ENCODE data around the gene GALNT12. TPM values are rescaled to one million over a fixed set of nuclear protein-coding genes. Genes with fewer than 3 reads are reported as not detected.

Gene GALNT12
- total and polyA plus RNA-seq, 8 donors: 9.0 to 212 (median 41.8) TPM

DNA sequence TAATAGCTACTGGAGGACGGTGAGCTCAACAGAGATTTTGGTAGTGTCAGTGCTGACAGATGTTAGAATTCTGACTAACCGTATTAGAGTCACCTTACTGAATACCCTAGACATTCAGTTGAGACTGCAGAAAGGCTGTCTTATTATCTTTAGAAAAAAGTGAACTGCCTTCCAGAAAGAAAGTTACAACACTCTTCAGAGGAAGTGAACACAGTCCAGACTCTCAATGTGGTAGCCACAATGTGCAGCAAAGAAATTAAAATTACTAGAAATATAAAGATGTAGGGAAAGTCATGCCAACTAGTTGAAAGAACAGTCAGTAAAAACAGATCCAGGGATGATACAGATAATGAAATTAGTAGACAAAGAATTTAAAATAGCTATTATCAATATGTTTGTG lies 89.2 kb downstream of the GALNT12 start:
- H3K4me1 ChIP-seq: peaks cover 0 to 11% (median 3%) of the 10 kb centered on the region in 4 donors
- no peak for TF ChIP-seq POLR2AphosphoS5 (IDR thresholded peaks at IDR 0.05)
- TF ChIP-seq, protein P1, sequence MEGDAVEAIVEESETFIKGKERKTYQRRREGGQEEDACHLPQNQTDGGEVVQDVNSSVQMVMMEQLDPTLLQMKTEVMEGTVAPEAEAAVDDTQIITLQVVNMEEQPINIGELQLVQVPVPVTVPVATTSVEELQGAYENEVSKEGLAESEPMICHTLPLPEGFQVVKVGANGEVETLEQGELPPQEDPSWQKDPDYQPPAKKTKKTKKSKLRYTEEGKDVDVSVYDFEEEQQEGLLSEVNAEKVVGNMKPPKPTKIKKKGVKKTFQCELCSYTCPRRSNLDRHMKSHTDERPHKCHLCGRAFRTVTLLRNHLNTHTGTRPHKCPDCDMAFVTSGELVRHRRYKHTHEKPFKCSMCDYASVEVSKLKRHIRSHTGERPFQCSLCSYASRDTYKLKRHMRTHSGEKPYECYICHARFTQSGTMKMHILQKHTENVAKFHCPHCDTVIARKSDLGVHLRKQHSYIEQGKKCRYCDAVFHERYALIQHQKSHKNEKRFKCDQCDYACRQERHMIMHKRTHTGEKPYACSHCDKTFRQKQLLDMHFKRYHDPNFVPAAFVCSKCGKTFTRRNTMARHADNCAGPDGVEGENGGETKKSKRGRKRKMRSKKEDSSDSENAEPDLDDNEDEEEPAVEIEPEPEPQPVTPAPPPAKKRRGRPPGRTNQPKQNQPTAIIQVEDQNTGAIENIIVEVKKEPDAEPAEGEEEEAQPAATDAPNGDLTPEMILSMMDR (IDR thresholded peaks at IDR 0.05): no peak
- TF ChIP-seq EP300 (IDR thresholded peaks at IDR 0.05): no peak
- no peak for TF ChIP-seq POLR2A (IDR thresholded peaks at IDR 0.05)
- 86 to 97% (median 95%) methylated on average over 2 of the region's 2 CpGs for WGBS, 5 donors
- peaks cover 0 to 8% (median 2%) of the 10 kb centered on the region in 4 donors for H3K9me3 ChIP-seq
- no peak overlapping the region for H3K27ac ChIP-seq
- no peaks in the 10 kb centered on the region for H3K27me3 ChIP-seq
- intact Hi-C loops (cut with DNase I; ENCODE audit: low total_unique reads): no loop called here
- H3K36me3 ChIP-seq: no peaks in the 10 kb centered on the region
- no peak for DNase-seq
- H3K4me3 ChIP-seq: no peak overlapping the region

DNA sequence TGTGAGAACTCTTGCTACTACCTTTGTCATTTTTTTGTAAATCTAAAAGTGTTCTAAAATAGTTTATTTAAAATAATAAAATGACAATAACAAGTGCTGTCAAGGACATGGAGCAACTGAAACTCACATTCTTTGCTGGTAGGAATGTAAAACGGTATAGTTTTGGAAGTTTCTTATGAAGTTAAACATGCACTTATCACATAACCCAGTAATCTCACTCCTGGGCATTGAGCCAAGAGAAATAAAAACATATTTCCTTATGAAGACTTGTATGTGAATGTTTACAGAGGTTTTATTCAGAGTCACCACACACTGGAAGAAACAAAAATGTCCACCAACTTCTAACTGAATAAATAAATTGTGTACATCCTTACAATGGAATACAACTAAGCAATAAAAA lies 90.3 kb downstream of the GALNT12 start:
- intact Hi-C loops (cut with DNase I; ENCODE audit: low total_unique reads): no loop called here
- WGBS, 5 donors: 15 to 36% (median 27%) methylated on average over 1 of the region's 1 CpG

DNA sequence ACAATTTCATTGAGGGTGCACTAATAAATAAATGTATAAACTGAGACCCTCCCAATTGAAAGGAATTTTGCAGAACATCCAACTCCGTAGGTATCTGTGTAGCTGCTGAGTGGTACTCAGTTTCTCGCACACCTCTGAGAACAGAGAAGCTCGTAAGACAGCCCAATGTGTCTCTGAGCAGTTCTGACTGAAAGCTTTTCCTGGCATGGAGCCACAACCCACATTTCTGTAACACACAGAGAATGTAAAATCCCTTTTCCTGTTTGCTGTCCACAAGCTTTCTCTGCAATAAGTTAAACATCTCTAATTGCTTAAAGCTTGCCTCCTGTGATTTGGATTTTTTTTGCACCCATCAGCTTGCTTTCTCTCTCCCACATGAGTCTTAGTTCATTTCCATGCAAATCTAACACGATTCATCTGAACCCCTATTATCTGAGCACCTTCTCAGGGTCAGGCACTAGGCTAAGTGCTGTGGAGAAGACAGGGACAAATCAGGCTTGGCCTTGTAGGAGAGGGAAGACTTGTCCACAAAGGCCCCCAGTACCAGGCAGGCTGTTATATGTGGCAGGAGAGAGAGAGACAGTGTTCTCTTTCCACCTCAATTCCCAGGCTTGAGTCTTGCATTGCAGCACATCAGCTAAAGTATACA lies 92.1 kb downstream of the GALNT12 start:
- Histone ChIP-seq H3K36me3 (no peaks in the 10 kb centered on the region), H3K27ac (no peak overlapping the region), H3K4me1 (peaks cover 0 to 11% (median 3%) of the 10 kb centered on the region in 4 donors), H3K27me3 (no peaks in the 10 kb centered on the region), H3K9me3 (peaks cover 0 to 8% (median 2%) of the 10 kb centered on the region in 4 donors), H3K4me3 (no peak overlapping the region)
- intact Hi-C loops (cut with DNase I; ENCODE audit: low total_unique reads): no loop called here
- WGBS, 5 donors: 35 to 47% (median 41%) methylated on average over 4 of the region's 4 CpGs
- DNase-seq: peak in 1 of 2 donors; percentile 75
- no peak for TF ChIP-seq EP300 (IDR thresholded peaks at IDR 0.05)
- TF ChIP-seq, protein P1 (IDR thresholded peaks at IDR 0.05): no peak
- no peak for TF ChIP-seq POLR2A (IDR thresholded peaks at IDR 0.05)
- no peak for TF ChIP-seq POLR2AphosphoS5 (IDR thresholded peaks at IDR 0.05)

More for the DNA sequence above, 90.3 kb downstream of the GALNT12 start:
- DNase-seq: peak in 1 of 2 donors; percentile 43
- no peak overlapping the region for H3K27ac ChIP-seq
- no peak overlapping the region for H3K4me3 ChIP-seq
- no peaks in the 10 kb centered on the region for H3K36me3 ChIP-seq
- peaks cover 0 to 8% (median 2%) of the 10 kb centered on the region in 4 donors for H3K9me3 ChIP-seq
- peaks cover 0 to 11% (median 3%) of the 10 kb centered on the region in 4 donors for H3K4me1 ChIP-seq
- TF ChIP-seq EP300 (IDR thresholded peaks at IDR 0.05): no peak
- no peak for TF ChIP-seq POLR2A (IDR thresholded peaks at IDR 0.05)
- TF ChIP-seq POLR2AphosphoS5 (IDR thresholded peaks at IDR 0.05): no peak
- TF ChIP-seq, protein P1 (IDR thresholded peaks at IDR 0.05): no peak
- no peaks in the 10 kb centered on the region for H3K27me3 ChIP-seq

Other genes with a start within 250 kb of the GALNT12 start
- gene GABBR2, start 98.7 kb upstream of the GALNT12 start, total RNA-seq: under 1 TPM in 1 of 5 donors, not detected in 4; 0.55 TPM
- under 1 TPM in 2 of 3 donors, not detected in 1; 0.06 to 0.08 TPM for gene GABBR2, start 98.7 kb upstream of the GALNT12 start, polyA plus RNA-seq
- gene ANKS6, start 11.1 kb upstream of the GALNT12 start, total RNA-seq: 10 to 100 TPM; 10.7 to 75.0 (median 26.3) TPM
- 10 to 100 TPM; 16.8 to 20.2 (median 18.8) TPM for gene ANKS6, start 11.1 kb upstream of the GALNT12 start, polyA plus RNA-seq
- gene COL15A1, start 136.2 kb downstream of the GALNT12 start, total RNA-seq: 100 to 1,000 TPM in 2 of 5 donors, 10 to 100 TPM in 3; 26.3 to 173 (median 32.2) TPM
- gene COL15A1, start 136.2 kb downstream of the GALNT12 start, polyA plus RNA-seq: 10 to 100 TPM; 10.7 to 13.3 (median 12.0) TPM